Central memory CD8-positive, alpha-beta T cell (primary cell): ENCODE measurements around the gene GOLGA8K.
A peak's percentile ranks its signal among the peaks of the same experiment; 100 is the strongest.
"Not testable (repeated sequence)": the region's sequence is repeated elsewhere in the genome, so short reads cannot be mapped to it uniquely, and the experiment has no call there.

Experiments
- ATAC-seq: fragments of 150-1000 bp; cut with Tn5 transposase; replicated peaks from 2 replicates; pipeline ENCODE4 v1.10.0; 2022; ENCODE audit warnings: mild to moderate bottlenecking, moderate FRiP score, moderate number of reproducible peaks; ENCODE audit not compliant: poor library complexity, severe bottlenecking; ENCODE audit errors: extremely low read depth
- DNase-seq, 2 donors: peaks; one replicate each; pipeline ENCODE4 v3.0.0; 2021; ENCODE audit warnings: low spot score in 2 of 2
- H3K27ac Mint-ChIP-seq: one replicate; pipeline ENCODE4 v1.8.0; 2022; ENCODE audit warnings: low read depth, mild to moderate bottlenecking, moderate library complexity, mixed read lengths
- H3K27me3 Mint-ChIP-seq: one replicate; pipeline ENCODE4 v1.8.0; 2022; ENCODE audit warnings: mixed read lengths
- H3K36me3 Mint-ChIP-seq: one replicate; pipeline ENCODE4 v1.8.0; 2022; ENCODE audit warnings: mild to moderate bottlenecking, moderate library complexity, mixed read lengths; ENCODE audit not compliant: insufficient read depth
- H3K4me1 Mint-ChIP-seq: one replicate; pipeline ENCODE4 v1.8.0; 2022; ENCODE audit warnings: mixed read lengths
- H3K4me3 Mint-ChIP-seq: one replicate; pipeline ENCODE4 v1.8.0; 2022; ENCODE audit warnings: mild to moderate bottlenecking, moderate library complexity, mixed read lengths
- H3K9me3 Mint-ChIP-seq: one replicate; pipeline ENCODE4 v1.8.0; 2022; ENCODE audit warnings: mixed read lengths

The GOLGA8K gene

DNA sequence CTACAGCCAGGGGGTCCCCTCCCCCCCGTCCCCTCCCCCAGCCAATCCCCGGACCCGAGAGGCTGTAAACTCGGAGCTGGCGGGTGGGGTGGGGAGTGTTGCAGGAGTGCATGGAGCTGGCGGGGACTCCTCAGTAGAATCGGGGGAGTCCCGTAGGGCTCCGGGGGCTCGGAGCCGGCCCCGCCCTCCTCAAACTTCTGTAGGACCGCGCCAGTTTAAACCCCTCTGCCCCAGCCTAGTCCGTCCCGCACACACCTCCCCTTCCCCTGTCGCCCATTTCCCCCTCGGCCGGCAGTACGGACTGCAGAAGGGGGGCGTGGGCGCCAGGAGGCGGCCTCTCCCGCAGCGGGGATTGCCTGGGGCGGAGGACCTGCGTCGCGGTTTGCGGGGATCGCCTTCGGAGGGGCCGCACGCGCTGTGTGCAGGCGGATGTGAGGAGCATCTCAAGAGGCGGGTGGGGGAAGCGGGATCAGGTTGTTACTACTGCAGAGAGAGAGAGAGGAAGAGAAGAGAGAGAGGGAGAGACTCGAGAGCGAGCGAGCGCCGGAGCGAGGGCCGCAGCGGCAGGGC lies 57.0 kb downstream of the GOLGA8K start:
- ATAC-seq: peak; percentile 73
- not testable (repeated sequence) for H3K27me3 Mint-ChIP-seq, H3K36me3 Mint-ChIP-seq, H3K9me3 Mint-ChIP-seq, H3K4me1 Mint-ChIP-seq, H3K27ac Mint-ChIP-seq, DNase-seq
- H3K4me3 Mint-ChIP-seq: peak overlapping the region; percentile 59

DNA sequence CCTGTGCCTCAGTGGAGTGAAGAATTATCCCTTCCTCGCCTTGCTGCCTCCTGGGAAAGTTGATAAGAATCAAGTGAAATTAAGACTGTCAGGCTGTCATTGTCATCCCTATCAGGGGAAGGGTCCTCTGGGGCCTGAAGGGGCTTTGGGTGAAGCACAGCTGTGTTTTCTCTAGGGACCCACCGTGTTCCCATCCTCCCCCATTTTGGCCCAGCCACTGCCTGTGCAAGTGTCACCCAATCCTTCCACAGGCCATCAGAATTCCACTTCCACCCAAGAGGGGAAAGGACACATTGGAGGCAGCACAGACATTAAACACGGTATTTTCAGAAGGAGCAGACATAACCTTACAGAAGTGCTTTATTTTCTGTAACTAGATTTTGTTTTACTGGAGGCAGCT lies 59.2 kb downstream of the GOLGA8K start:
- H3K4me3 Mint-ChIP-seq: peak overlapping the region; percentile 17
- H3K36me3 Mint-ChIP-seq, H3K27me3 Mint-ChIP-seq: not testable (repeated sequence)

More for the DNA sequence above, 59.2 kb downstream of the GOLGA8K start:
- not testable (repeated sequence) for H3K27ac Mint-ChIP-seq, DNase-seq, H3K4me1 Mint-ChIP-seq, ATAC-seq, H3K9me3 Mint-ChIP-seq
